Neural progenitor cell (in vitro differentiated cells): ENCODE data around the gene AP4M1. TPM values are rescaled to one million over a fixed set of nuclear protein-coding genes. Genes with fewer than 3 reads are reported as not detected.

Experiments used
- DNase-seq: peaks from one replicate; pipeline ENCODE4 v3.0.0-alpha.2; 2016; ENCODE audit warnings: low spot score
- H2AFZ ChIP-seq: fragments of 200-600 bp; sonication (generic); replicated peaks from 2 replicates; pipeline ENCODE4 v1.6.1; 2016; ENCODE audit warnings: antibody characterized with exemption
- H3F3A ChIP-seq: fragments of 200-600 bp; sonication (generic); 2 replicates; pipeline ENCODE4 v1.6.1; 2016; ENCODE audit warnings: antibody characterized with exemption, low read depth
- H3K27ac ChIP-seq: fragments of 200-600 bp; sonication (generic); 2 replicates; pipeline ENCODE4 v1.5.1; 2016; ENCODE audit warnings: mild to moderate bottlenecking
- H3K27me3 ChIP-seq: fragments of 200-600 bp; sonication (generic); 2 replicates; pipeline ENCODE4 v1.6.1; 2016; ENCODE audit warnings: mild to moderate bottlenecking, moderate library complexity
- H3K36me3 ChIP-seq: fragments of 200-600 bp; sonication (generic); 2 replicates; pipeline ENCODE4 v1.5.1; 2016
- H3K4me1 ChIP-seq: fragments of 200-600 bp; sonication (generic); 2 replicates; pipeline ENCODE4 v1.6.1; 2016; ENCODE audit warnings: mixed run types
- H3K4me2 ChIP-seq: fragments of 200-600 bp; sonication (generic); 2 replicates; pipeline ENCODE4 v1.6.1; 2016
- H3K4me3 ChIP-seq: fragments of 200-600 bp; sonication (generic); 2 replicates; pipeline ENCODE4 v1.5.1; 2016
- H3K79me2 ChIP-seq: fragments of 200-600 bp; sonication (generic); 2 replicates; pipeline ENCODE4 v1.6.1; 2016; ENCODE audit warnings: low read depth
- H3K9ac ChIP-seq: fragments of 200-600 bp; sonication (generic); 2 replicates; pipeline ENCODE4 v1.6.1; 2016
- H3K9me3 ChIP-seq: fragments of 200-600 bp; sonication (generic); 2 replicates; pipeline ENCODE4 v1.5.1; 2016; ENCODE audit warnings: low read depth
- H4K20me1 ChIP-seq: fragments of 200-600 bp; sonication (generic); 2 replicates; pipeline ENCODE4 v1.6.1; 2016; ENCODE audit warnings: low read depth
- H3K27ac Mint-ChIP-seq: 3 replicates; pipeline ENCODE4 v1.8.0; 2021; ENCODE audit warnings: mixed read lengths
- H3K27me3 Mint-ChIP-seq: 2 replicates; pipeline ENCODE4 v1.8.0; 2022; ENCODE audit warnings: low read depth, mild to moderate bottlenecking, inconsistent platforms, moderate library complexity, mixed read lengths; ENCODE audit not compliant: insufficient read depth
- H3K36me3 Mint-ChIP-seq: 3 replicates; pipeline ENCODE4 v1.8.0; 2021; ENCODE audit warnings: mixed read lengths
- H3K4me1 Mint-ChIP-seq: 3 replicates; pipeline ENCODE4 v1.8.0; 2021; ENCODE audit warnings: mixed read lengths
- H3K4me3 Mint-ChIP-seq: 3 replicates; pipeline ENCODE4 v1.8.0; 2021; ENCODE audit warnings: mild to moderate bottlenecking, moderate library complexity, mixed read lengths
- H3K9me3 Mint-ChIP-seq: 3 replicates; pipeline ENCODE4 v1.8.0; 2020; ENCODE audit warnings: mixed read lengths
- EZH2 ChIP-seq: fragments of 200-600 bp; sonication (generic); IDR thresholded peaks from 2 replicates; pipeline ENCODE4 v1.6.1; 2017; ENCODE audit warnings: antibody characterized with exemption, mild to moderate bottlenecking, moderate library complexity
- EZH2phosphoT487 ChIP-seq: fragments of 200-600 bp; sonication (generic); IDR thresholded peaks from 2 replicates; pipeline ENCODE4 v1.6.1; 2017; ENCODE audit warnings: antibody characterized with exemption
- total RNA-seq: library from RNA; depleted of rRNA; stranded (reverse); fragments of >200 nt; gene quantifications from 2 replicates; pipeline ENCODE4 v1.2.3, GENCODE V29; 2015; ENCODE audit warnings: low replicate concordance
- TF ChIP-seq, protein P1 (sequence below): fragments of 200-600 bp; sonication (generic); IDR thresholded peaks from 2 replicates; pipeline ENCODE4 v1.5.1; 2017; ENCODE audit warnings: antibody characterized with exemption, mild to moderate bottlenecking

AP4M1 gene
- total RNA-seq, 1 donor from 2014 or later, result 15.3 TPM

DNA sequence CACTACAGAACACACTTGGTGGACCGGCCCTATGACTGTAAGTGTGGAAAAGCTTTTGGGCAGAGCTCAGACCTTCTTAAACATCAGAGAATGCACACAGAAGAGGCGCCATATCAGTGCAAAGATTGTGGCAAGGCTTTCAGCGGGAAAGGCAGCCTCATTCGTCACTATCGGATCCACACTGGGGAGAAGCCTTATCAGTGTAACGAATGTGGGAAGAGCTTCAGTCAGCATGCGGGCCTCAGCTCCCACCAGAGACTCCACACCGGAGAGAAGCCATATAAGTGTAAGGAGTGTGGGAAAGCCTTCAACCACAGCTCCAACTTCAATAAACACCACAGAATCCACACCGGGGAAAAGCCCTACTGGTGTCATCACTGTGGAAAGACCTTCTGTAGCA, 37.3 kb upstream of the AP4M1 start:
- Histone ChIP-seq H4K20me1 (no peaks in the 10 kb centered on the region), H3K4me3 (no peak overlapping the region), H3K9me3 (peaks cover under 1% of the 10 kb centered on the region), H3K27ac (no peak overlapping the region), H3K27me3 (no peaks in the 10 kb centered on the region), H3K4me2 (no peak overlapping the region), H3K36me3 (peaks cover 13% of the 10 kb centered on the region), H3K79me2 (no peaks in the 10 kb centered on the region), H3K4me1 (no peaks in the 10 kb centered on the region), H3F3A (peaks cover 35% of the 10 kb centered on the region), H3K9ac (no peak overlapping the region), H2AFZ (no peak overlapping the region)
- no peaks in the 10 kb centered on the region for H3K4me1 Mint-ChIP-seq
- no peak overlapping the region for H3K27ac Mint-ChIP-seq
- peaks cover 45% of the 10 kb centered on the region for H3K36me3 Mint-ChIP-seq
- H3K9me3 Mint-ChIP-seq, result peaks cover 5% of the 10 kb centered on the region
- no peak for DNase-seq
- H3K27me3 Mint-ChIP-seq, result peaks cover 2% of the 10 kb centered on the region
- H3K4me3 Mint-ChIP-seq, result no peak overlapping the region
- TF ChIP-seq EZH2 (no peak), EZH2phosphoT487 (no peak)
- TF ChIP-seq, protein P1, sequence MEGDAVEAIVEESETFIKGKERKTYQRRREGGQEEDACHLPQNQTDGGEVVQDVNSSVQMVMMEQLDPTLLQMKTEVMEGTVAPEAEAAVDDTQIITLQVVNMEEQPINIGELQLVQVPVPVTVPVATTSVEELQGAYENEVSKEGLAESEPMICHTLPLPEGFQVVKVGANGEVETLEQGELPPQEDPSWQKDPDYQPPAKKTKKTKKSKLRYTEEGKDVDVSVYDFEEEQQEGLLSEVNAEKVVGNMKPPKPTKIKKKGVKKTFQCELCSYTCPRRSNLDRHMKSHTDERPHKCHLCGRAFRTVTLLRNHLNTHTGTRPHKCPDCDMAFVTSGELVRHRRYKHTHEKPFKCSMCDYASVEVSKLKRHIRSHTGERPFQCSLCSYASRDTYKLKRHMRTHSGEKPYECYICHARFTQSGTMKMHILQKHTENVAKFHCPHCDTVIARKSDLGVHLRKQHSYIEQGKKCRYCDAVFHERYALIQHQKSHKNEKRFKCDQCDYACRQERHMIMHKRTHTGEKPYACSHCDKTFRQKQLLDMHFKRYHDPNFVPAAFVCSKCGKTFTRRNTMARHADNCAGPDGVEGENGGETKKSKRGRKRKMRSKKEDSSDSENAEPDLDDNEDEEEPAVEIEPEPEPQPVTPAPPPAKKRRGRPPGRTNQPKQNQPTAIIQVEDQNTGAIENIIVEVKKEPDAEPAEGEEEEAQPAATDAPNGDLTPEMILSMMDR, result no peak

DNA sequence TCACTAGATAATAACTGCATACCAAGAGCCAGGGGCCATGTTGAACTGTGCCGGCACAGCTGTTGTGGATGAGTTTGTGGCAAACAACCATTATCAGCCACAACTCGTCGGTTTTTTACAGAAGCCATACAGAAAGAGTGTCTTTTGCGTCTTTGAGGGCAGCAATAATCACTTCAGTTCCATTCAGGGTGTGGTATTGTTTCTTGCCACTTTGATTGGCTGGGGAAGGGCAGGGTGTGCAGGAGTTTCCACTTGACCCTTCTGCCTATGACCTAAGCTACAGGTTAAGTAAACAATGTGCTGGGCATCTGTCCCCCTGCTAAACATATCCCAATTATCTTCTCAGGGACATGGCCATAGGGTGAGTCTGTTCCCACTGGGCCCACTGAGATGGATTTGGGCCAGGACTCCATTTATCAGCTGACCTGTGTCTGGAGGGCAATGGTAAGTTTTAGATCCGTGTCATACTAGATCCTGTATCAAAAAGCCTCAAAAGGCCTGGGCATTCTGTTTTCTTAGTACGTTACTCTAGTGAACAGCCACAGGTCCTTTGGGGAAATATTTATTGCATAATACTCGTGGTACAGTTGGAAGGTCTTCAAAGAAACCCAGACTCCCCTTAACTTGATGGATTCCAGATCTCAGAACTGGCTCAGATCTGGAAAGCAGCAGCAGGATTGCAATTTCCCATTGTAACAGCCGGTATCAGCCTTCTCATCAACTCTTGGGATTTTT, 35.8 kb upstream of the AP4M1 start:
- Histone ChIP-seq H3K9ac (no peak overlapping the region), H3K27me3 (no peaks in the 10 kb centered on the region), H2AFZ (no peak overlapping the region), H4K20me1 (no peaks in the 10 kb centered on the region), H3F3A (peaks cover 50% of the 10 kb centered on the region), H3K27ac (no peak overlapping the region), H3K79me2 (no peaks in the 10 kb centered on the region), H3K4me3 (no peak overlapping the region), H3K36me3 (peaks cover 20% of the 10 kb centered on the region), H3K9me3 (peaks cover 15% of the 10 kb centered on the region), H3K4me2 (no peak overlapping the region), H3K4me1 (no peaks in the 10 kb centered on the region)
- Mint-ChIP-seq H3K36me3 (peaks cover 53% of the 10 kb centered on the region), H3K27me3 (peaks cover 5% of the 10 kb centered on the region), H3K9me3 (peaks cover 16% of the 10 kb centered on the region), H3K4me1 (no peaks in the 10 kb centered on the region), H3K4me3 (no peak overlapping the region), H3K27ac (no peak overlapping the region)
- DNase-seq, result no peak
- TF ChIP-seq EZH2phosphoT487 (no peak), EZH2 (no peak)
- TF ChIP-seq, protein P1, result no peak

DNA sequence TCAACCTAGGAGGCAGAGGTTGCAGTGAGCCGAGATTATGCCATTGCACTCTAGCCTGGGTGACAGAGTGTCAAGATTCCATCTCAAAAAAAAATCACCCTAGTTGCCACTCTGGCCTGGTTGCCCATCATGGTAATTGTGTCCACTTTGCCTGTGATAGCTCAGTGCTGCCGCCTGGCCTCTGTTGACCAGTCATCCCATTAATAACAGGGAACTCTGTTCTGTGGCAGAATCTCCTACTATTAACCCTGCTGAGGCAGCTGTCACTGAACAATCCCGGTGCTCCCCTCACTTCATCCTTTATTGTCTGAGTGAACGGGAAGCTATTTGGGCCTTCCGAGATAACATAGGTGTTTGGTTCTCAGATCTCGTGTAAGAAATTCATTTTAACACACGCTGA, 34.5 kb upstream of the AP4M1 start:
- no peak overlapping the region for H3K4me3 Mint-ChIP-seq
- H3K36me3 Mint-ChIP-seq, result peaks cover 60% of the 10 kb centered on the region

More for the DNA sequence above, 34.5 kb upstream of the AP4M1 start:
- H3K9ac ChIP-seq, result no peak overlapping the region
- peaks cover 63% of the 10 kb centered on the region for H3F3A ChIP-seq
- TF ChIP-seq, protein P1, result no peak
- no peak for TF ChIP-seq EZH2phosphoT487
- no peak for TF ChIP-seq EZH2
- H3K79me2 ChIP-seq, result no peaks in the 10 kb centered on the region
- no peaks in the 10 kb centered on the region for H3K4me1 ChIP-seq
- no peaks in the 10 kb centered on the region for H3K27me3 ChIP-seq
- H3K27me3 Mint-ChIP-seq, result peaks cover 15% of the 10 kb centered on the region
- H3K4me2 ChIP-seq, result no peak overlapping the region
- no peak overlapping the region for H3K4me3 ChIP-seq
- peaks cover 30% of the 10 kb centered on the region for H3K9me3 Mint-ChIP-seq
- no peak overlapping the region for H3K27ac Mint-ChIP-seq
- peaks cover 33% of the 10 kb centered on the region for H3K36me3 ChIP-seq
- no peaks in the 10 kb centered on the region for H4K20me1 ChIP-seq
- no peak overlapping the region for H3K27ac ChIP-seq
- DNase-seq, result no peak
- H3K9me3 ChIP-seq, result peaks cover 29% of the 10 kb centered on the region
- no peak overlapping the region for H2AFZ ChIP-seq
- no peaks in the 10 kb centered on the region for H3K4me1 Mint-ChIP-seq
